ENCODE results near the gene UBE3C.
"Not testable (repeated sequence)": the region's sequence is repeated elsewhere in the genome, so short reads cannot be mapped to it uniquely, and the experiment has no call there.

UBE3C gene

GRCh38 chr7:157132796-157133195 is 5.9 kb upstream of the UBE3C start:
- no peak for DNase-seq

- no peak for DNase-seq
These were observed 5.4 kb upstream of the UBE3C start for GRCh38 chr7:157133304-157133703.

GRCh38 chr7:157136372-157136771 is 2.4 kb upstream of the UBE3C start:
- no peak for DNase-seq

GRCh38 chr7:157138101-157138423 is 664 bp upstream of the UBE3C start:
- DNase-seq, result no peak

GRCh38 chr7:157139111-157139809 is 534 bp downstream of the UBE3C start:
- no peak for DNase-seq

- DNase-seq, result no peak
These were observed 1.2 kb downstream of the UBE3C start for GRCh38 chr7:157139810-157140510.

GRCh38 chr7:157140511-157140905 is 1.8 kb downstream of the UBE3C start:
- no peak for DNase-seq

- DNase-seq, result no peak
These were observed 2.9 kb downstream of the UBE3C start for GRCh38 chr7:157141525-157142060.

GRCh38 chr7:157143788-157144187 is 5.1 kb downstream of the UBE3C start:
- no peak for DNase-seq

GRCh38 chr7:157149317-157149716 is 10.6 kb downstream of the UBE3C start:
- DNase-seq, result no peak

- no peak for DNase-seq
These were observed 12.2 kb downstream of the UBE3C start for GRCh38 chr7:157150882-157151281.

GRCh38 chr7:157151626-157152339 is 13.1 kb downstream of the UBE3C start:
- DNase-seq, result no peak

GRCh38 chr7:157152391-157152937 is 13.7 kb downstream of the UBE3C start:
- no peak for DNase-seq

- no peak for DNase-seq
These were observed 14.5 kb downstream of the UBE3C start for GRCh38 chr7:157153260-157153659.

GRCh38 chr7:157155959-157156358 is 17.2 kb downstream of the UBE3C start:
- DNase-seq, result no peak

GRCh38 chr7:157158400-157158799 is 19.7 kb downstream of the UBE3C start:
- no peak for DNase-seq

- DNase-seq, result not testable (repeated sequence)
These were observed 20.8 kb downstream of the UBE3C start for GRCh38 chr7:157159537-157159936.

- DNase-seq, result no peak
These were observed 21.7 kb downstream of the UBE3C start for GRCh38 chr7:157160433-157160832.

- no peak for DNase-seq
These were observed 27.3 kb downstream of the UBE3C start for GRCh38 chr7:157165987-157166386.

GRCh38 chr7:157168571-157168970 is 29.8 kb downstream of the UBE3C start:
- DNase-seq, result no peak

GRCh38 chr7:157176771-157177170 is 38.0 kb downstream of the UBE3C start:
- DNase-seq, result no peak

GRCh38 chr7:157177333-157177982 is 38.7 kb downstream of the UBE3C start:
- no peak for DNase-seq

- no peak for DNase-seq
These were observed 39.3 kb downstream of the UBE3C start for GRCh38 chr7:157177983-157178381.
